ENCODE measurements around the gene EFNA4. TPM values are rescaled to one million over a fixed set of nuclear protein-coding genes. Genes with fewer than 3 reads are reported as not detected.

The EFNA4 gene
- total RNA-seq, 1 donor from 2014 or later = 5.8 TPM

- Mint-ChIP-seq H3K4me3 (peak within 1 kb of the TSS; percentile 80), H3K36me3 (ENCODE audit: low read depth) (no peaks in the 10 kb centered on the region), H3K9me3 (no peaks in the 10 kb centered on the region), H3K4me1 (peaks cover 44% of the 10 kb centered on the region), H3K27me3 (peaks cover 36% of the 10 kb centered on the region), H3K27ac (no peak within 1 kb of the TSS)
- intact Hi-C loops (cut with micrococcal nuclease) = no loop called here
- peak; percentile 92 for DNase-seq
Observed at GRCh38 chr1:155078469-155079209, 15.1 kb downstream of the EFNA4 start, which contains the start of gene EFNA3. EFNA3 (plus strand) TSS chr1:155078837; CDS start chr1:155078942, 105 bp downstream.

- H3K4me3 Mint-ChIP-seq = peak overlapping the region; percentile 80
- peaks cover 45% of the 10 kb centered on the region for H3K4me1 Mint-ChIP-seq
- H3K27me3 Mint-ChIP-seq = peaks cover 41% of the 10 kb centered on the region
- no peaks in the 10 kb centered on the region for H3K9me3 Mint-ChIP-seq
- no peaks in the 10 kb centered on the region for H3K36me3 Mint-ChIP-seq (ENCODE audit: low read depth)
- intact Hi-C loops (cut with micrococcal nuclease) = no loop called here
- H3K27ac Mint-ChIP-seq = no peak overlapping the region
- no peak for DNase-seq
Observed at GRCh38 chr1:155079210-155079486, 15.6 kb downstream of the EFNA4 start.

- Mint-ChIP-seq H3K4me3 (peak overlapping the region; percentile 80), H3K4me1 (peaks cover 47% of the 10 kb centered on the region), H3K27me3 (peaks cover 41% of the 10 kb centered on the region), H3K36me3 (ENCODE audit: low read depth) (no peaks in the 10 kb centered on the region), H3K27ac (no peak overlapping the region), H3K9me3 (no peaks in the 10 kb centered on the region)
- peak; percentile 75 for DNase-seq
- intact Hi-C loops (cut with micrococcal nuclease) = loop anchor here (2.0 kb wide), 1 partner anchor 47 kb away; the partner anchor contains the start of gene EFNA1
Observed at GRCh38 chr1:155079487-155080311, 16.2 kb downstream of the EFNA4 start.

- DNase-seq = peak; percentile 83
- Mint-ChIP-seq H3K4me1 (peaks cover 48% of the 10 kb centered on the region), H3K27ac (no peak overlapping the region), H3K27me3 (peaks cover 41% of the 10 kb centered on the region), H3K9me3 (no peaks in the 10 kb centered on the region), H3K4me3 (peak overlapping the region; percentile 72), H3K36me3 (ENCODE audit: low read depth) (no peaks in the 10 kb centered on the region)
- intact Hi-C loops (cut with micrococcal nuclease) = loop anchor here (2.0 kb wide), 1 partner anchor 46 kb away; the partner anchor contains the start of gene EFNA1
Observed at GRCh38 chr1:155080312-155081228, 17.0 kb downstream of the EFNA4 start.

- H3K27ac Mint-ChIP-seq = peak overlapping the region; percentile 5
- no peaks in the 10 kb centered on the region for H3K9me3 Mint-ChIP-seq
- DNase-seq = peak; percentile 81
- no peaks in the 10 kb centered on the region for H3K36me3 Mint-ChIP-seq (ENCODE audit: low read depth)
- peaks cover 46% of the 10 kb centered on the region for H3K4me1 Mint-ChIP-seq
- H3K4me3 Mint-ChIP-seq = peak overlapping the region; percentile 72
- intact Hi-C loops (cut with micrococcal nuclease) = loop anchor here (2.0 kb wide), 1 partner anchor 45 kb away; the partner anchor contains the start of gene EFNA1
- peaks cover 41% of the 10 kb centered on the region for H3K27me3 Mint-ChIP-seq
Observed at GRCh38 chr1:155081472-155082300, 18.1 kb downstream of the EFNA4 start.

- peak overlapping the region; percentile 75 for H3K4me3 Mint-ChIP-seq
- peak; percentile 78 for DNase-seq
- H3K9me3 Mint-ChIP-seq = no peaks in the 10 kb centered on the region
- H3K36me3 Mint-ChIP-seq (ENCODE audit: low read depth) = no peaks in the 10 kb centered on the region
- H3K27me3 Mint-ChIP-seq = peaks cover 41% of the 10 kb centered on the region
- H3K4me1 Mint-ChIP-seq = peaks cover 49% of the 10 kb centered on the region
- intact Hi-C loops (cut with micrococcal nuclease) = no loop called here
- H3K27ac Mint-ChIP-seq = peak overlapping the region; percentile 37
Observed at GRCh38 chr1:155082301-155083051, 18.9 kb downstream of the EFNA4 start.

GRCh38 chr1:155083052-155083541 is 19.6 kb downstream of the EFNA4 start:
- peak overlapping the region; percentile 75 for H3K4me3 Mint-ChIP-seq
- peaks cover 36% of the 10 kb centered on the region for H3K27me3 Mint-ChIP-seq
- H3K9me3 Mint-ChIP-seq = no peaks in the 10 kb centered on the region
- no peak overlapping the region for H3K27ac Mint-ChIP-seq
- no peak for DNase-seq
- intact Hi-C loops (cut with micrococcal nuclease) = no loop called here
- no peaks in the 10 kb centered on the region for H3K36me3 Mint-ChIP-seq (ENCODE audit: low read depth)
- H3K4me1 Mint-ChIP-seq = peaks cover 44% of the 10 kb centered on the region

GRCh38 chr1:155083865-155084721 is 20.6 kb downstream of the EFNA4 start:
- intact Hi-C loops (cut with micrococcal nuclease) = loop anchor here (1.0 to 2.0 kb wide), 7 partner anchors 21 to 89 kb away; partner anchors contain the start of genes ADAM15, EFNA4, KRTCAP2 and SLC50A1
- no peaks in the 10 kb centered on the region for H3K9me3 Mint-ChIP-seq

GRCh38 chr1:155084722-155085503 is 21.4 kb downstream of the EFNA4 start:
- intact Hi-C loops (cut with micrococcal nuclease) = loop anchor here (1.0 to 2.0 kb wide), 8 partner anchors 22 to 526 kb away; partner anchors contain the start of genes ADAM15, EFNA4, KRTCAP2 and SLC50A1
- H3K9me3 Mint-ChIP-seq = no peaks in the 10 kb centered on the region
- H3K4me1 Mint-ChIP-seq = peaks cover 36% of the 10 kb centered on the region
- DNase-seq = peak; percentile 98
- H3K36me3 Mint-ChIP-seq (ENCODE audit: low read depth) = no peaks in the 10 kb centered on the region
- peaks cover 28% of the 10 kb centered on the region for H3K27me3 Mint-ChIP-seq
- peak overlapping the region; percentile 92 for H3K4me3 Mint-ChIP-seq
- H3K27ac Mint-ChIP-seq = peak overlapping the region; percentile 93

More at GRCh38 chr1:155083865-155084721, 20.6 kb downstream of the EFNA4 start:
- no peak for DNase-seq
- H3K4me1 Mint-ChIP-seq = peaks cover 44% of the 10 kb centered on the region
- peak overlapping the region; percentile 92 for H3K4me3 Mint-ChIP-seq
- peaks cover 36% of the 10 kb centered on the region for H3K27me3 Mint-ChIP-seq
- peak overlapping the region; percentile 93 for H3K27ac Mint-ChIP-seq
- H3K36me3 Mint-ChIP-seq (ENCODE audit: low read depth) = no peaks in the 10 kb centered on the region

- H3K27ac Mint-ChIP-seq = peak overlapping the region; percentile 93
- H3K36me3 Mint-ChIP-seq (ENCODE audit: low read depth) = no peaks in the 10 kb centered on the region
- DNase-seq = peak; percentile 89
- H3K4me1 Mint-ChIP-seq = peaks cover 35% of the 10 kb centered on the region
- peak overlapping the region; percentile 92 for H3K4me3 Mint-ChIP-seq
- H3K27me3 Mint-ChIP-seq = peaks cover 27% of the 10 kb centered on the region
- no peaks in the 10 kb centered on the region for H3K9me3 Mint-ChIP-seq
- intact Hi-C loops (cut with micrococcal nuclease) = loop anchor here (1.0 to 2.0 kb wide), 5 partner anchors 35 to 526 kb away; partner anchors contain the start of genes ADAM15, KRTCAP2, SLC50A1 and TRIM46
Observed at GRCh38 chr1:155085504-155086127, 22.1 kb downstream of the EFNA4 start.

All from activated CD4-positive, alpha-beta T cell treated with anti-CD3 and anti-CD28 coated beads, Interleukin-2, amount 10 ng/mL, durations not matched to agents 24 days and 14 days (primary cell).